Stimulated activated CD4-positive, alpha-beta T cell treated with anti-CD3 and anti-CD28 coated beads, Interleukin-12 subunit alpha, Interleukin-12 subunit beta, amount 100 ng/mL, for 4 hours (primary cell): ENCODE measurements around the gene REM2.

Source experiments
- DNase-seq: peaks from one replicate; pipeline ENCODE4 v3.0.0-alpha.2; 2020

Gene REM2

GRCh38 chr14:22875003-22875747 is 7.8 kb upstream of the REM2 start:
- DNase-seq: no peak

- DNase-seq: no peak
Measured at GRCh38 chr14:22875748-22876319, 7.2 kb upstream of the REM2 start.

- no peak for DNase-seq
Measured at GRCh38 chr14:22877000-22877501, 6.0 kb upstream of the REM2 start.

GRCh38 chr14:22878271-22879246 is 4.5 kb upstream of the REM2 start:
- no peak for DNase-seq

- no peak for DNase-seq
Measured at GRCh38 chr14:22882064-22882463, 958 bp upstream of the REM2 start.

GRCh38 chr14:22882529-22883172 is 371 bp upstream of the REM2 start:
- DNase-seq: no peak

GRCh38 chr14:22884076-22884737 is 1.2 kb downstream of the REM2 start:
- DNase-seq: no peak

GRCh38 chr14:22884738-22885523 is 1.9 kb downstream of the REM2 start:
- no peak for DNase-seq

- no peak for DNase-seq
Measured at GRCh38 chr14:22885975-22886374, 3.0 kb downstream of the REM2 start.

- DNase-seq: peak; percentile 62
Measured at GRCh38 chr14:22886500-22887259, 3.7 kb downstream of the REM2 start.

GRCh38 chr14:22887260-22887989 is 4.4 kb downstream of the REM2 start:
- no peak for DNase-seq

- peak; percentile 64 for DNase-seq
Measured at GRCh38 chr14:22887990-22888378, 5.0 kb downstream of the REM2 start.

- no peak for DNase-seq
Measured at GRCh38 chr14:22888662-22889061, 5.6 kb downstream of the REM2 start.

GRCh38 chr14:22890416-22890815 is 7.4 kb downstream of the REM2 start:
- no peak for DNase-seq

GRCh38 chr14:22892488-22892887 is 9.5 kb downstream of the REM2 start:
- no peak for DNase-seq

GRCh38 chr14:22893706-22894105 is 10.7 kb downstream of the REM2 start:
- DNase-seq: no peak

GRCh38 chr14:22895402-22895801 is 12.4 kb downstream of the REM2 start:
- no peak for DNase-seq

- DNase-seq: no peak
Measured at GRCh38 chr14:22896356-22896755, 13.3 kb downstream of the REM2 start.

- no peak for DNase-seq
Measured at GRCh38 chr14:22896760-22897159, 13.7 kb downstream of the REM2 start.

- DNase-seq: no peak
Measured at GRCh38 chr14:22897357-22897756, 14.3 kb downstream of the REM2 start.
